Endothelial cell of umbilical vein (primary cell): ENCODE measurements around the gene ZNF385D. TPM values are rescaled to one million over a fixed set of nuclear protein-coding genes. Genes with fewer than 3 reads are reported as not detected.

Source experiments
- BruUV-seq: library from RNA; stranded (reverse); fragments of 400-500 nt; replicated peaks from 2 replicates; lab custom pipeline; 2021; lab: Mats Ljungman, UMichigan
- CTCF ChIA-PET: fragments of 300-600, 350-600 bp; sonication (Branson Sonifier 250); formaldehyde crosslinking; loops from one replicate; lab custom pipeline; 2021; ENCODE audit warnings: antibody characterized with exemption, inconsistent platforms; lab: Charles Lee
- POLR2A ChIA-PET: fragments of 300-600, 350-600 bp; sonication (Branson Sonifier 250); formaldehyde crosslinking; loops from one replicate; lab custom pipeline; 2021; ENCODE audit warnings: antibody characterized with exemption, inconsistent platforms; lab: Charles Lee
- DNase-seq: peaks from one replicate; pipeline ENCODE4 v3.0.0-alpha.2; 2011; ENCODE audit warnings: low read depth, low spot score
- FAIRE-seq: peaks from 2 replicates; lab custom pipeline; 2011; peaks lifted over from hg19 to GRCh38; lab: Jason Lieb, UNC
- H2AFZ ChIP-seq: 2 replicates; pipeline ENCODE4 v1.6.0; 2012; ENCODE audit warnings: low read depth, low read length, control low read depth, inconsistent platforms
- H3K27ac ChIP-seq: 2 replicates; pipeline ENCODE4 v1.5.1; 2011; ENCODE audit warnings: low read depth, mild to moderate bottlenecking, control low read depth, low read length, moderate library complexity; ENCODE audit not compliant: insufficient read depth
- H3K27me3 ChIP-seq, 2 experiments: 2 replicates each; pipeline versions ENCODE4 v1.6.0 to v1.6.1; 2011; ENCODE audit warnings: low read length in 2 of 2, mixed read lengths in 1 of 2; ENCODE audit not compliant: control insufficient read depth in 2 of 2, insufficient read depth in 2 of 2
- H3K36me3 ChIP-seq, 2 experiments: 2 replicates in 1 of 2; 3 replicates in 1 of 2; pipeline ENCODE4 v1.5.1; 2011; ENCODE audit warnings: low read length in 2 of 2, mild to moderate bottlenecking in 1 of 2, moderate library complexity in 1 of 2; ENCODE audit not compliant: control insufficient read depth in 2 of 2, insufficient read depth in 2 of 2; ENCODE audit errors: extremely low read depth in 1 of 2
- H3K4me1 ChIP-seq: 3 replicates; pipeline ENCODE4 v1.5.1; 2011; ENCODE audit warnings: mild to moderate bottlenecking, low read length; ENCODE audit not compliant: control insufficient read depth, insufficient read depth; ENCODE audit errors: extremely low read depth
- H3K4me2 ChIP-seq: 2 replicates; pipeline ENCODE4 v1.6.1; 2011; ENCODE audit warnings: low read length, control low read depth, mixed read lengths; ENCODE audit not compliant: insufficient read depth
- H3K4me3 ChIP-seq, 3 experiments: fragments of 200-600 bp in 1 of 3; sonication (generic), shearing (Covaris generic) in 1 of 3; replicated peaks in 1 of 3; 2 replicates each; pipeline ENCODE4 v1.5.1; 2011 to 2016; ENCODE audit warnings: control low read depth in 3 of 3, low read length in 3 of 3, mild to moderate bottlenecking in 2 of 3, inconsistent platforms in 1 of 3, low read depth in 1 of 3, moderate library complexity in 1 of 3; ENCODE audit not compliant: insufficient read depth in 1 of 3
- H3K79me2 ChIP-seq: 2 replicates; pipeline ENCODE4 v1.6.0; 2012; ENCODE audit warnings: low read length, inconsistent platforms; ENCODE audit not compliant: control insufficient read depth, insufficient read depth
- H3K9ac ChIP-seq: replicated peaks from 2 replicates; pipeline ENCODE3; 2011; ENCODE audit warnings: low read length, control low read depth; ENCODE audit not compliant: insufficient read depth; ENCODE audit errors: extremely low read depth
- H3K9me1 ChIP-seq: replicated peaks from 3 replicates; pipeline ENCODE4 v1.6.0; 2011; ENCODE audit warnings: mild to moderate bottlenecking, low read length; ENCODE audit not compliant: control insufficient read depth, insufficient read depth; ENCODE audit errors: extremely low read depth
- H3K9me3 ChIP-seq: replicated peaks from 2 replicates; pipeline ENCODE4 v1.5.1; 2012; ENCODE audit warnings: low read length, inconsistent platforms; ENCODE audit not compliant: control insufficient read depth, insufficient read depth
- H4K20me1 ChIP-seq: replicated peaks from 2 replicates; pipeline ENCODE3; 2011; ENCODE audit warnings: mild to moderate bottlenecking, low read length; ENCODE audit not compliant: control insufficient read depth, insufficient read depth; ENCODE audit errors: extremely low read depth
- EZH2 ChIP-seq: IDR thresholded peaks from 2 replicates; pipeline ENCODE4 v1.6.1; 2012; ENCODE audit warnings: borderline replicate concordance, low read depth, mild to moderate bottlenecking, moderate library complexity, low read length, inconsistent platforms; ENCODE audit not compliant: severe bottlenecking
- FOS ChIP-seq: IDR thresholded peaks from 2 replicates; pipeline ENCODE4 v1.6.1; 2011; ENCODE audit warnings: mild to moderate bottlenecking, low read length, moderate library complexity, borderline replicate concordance; ENCODE audit not compliant: insufficient read depth
- GATA2 ChIP-seq: IDR thresholded peaks from 2 replicates; pipeline ENCODE4 v1.7.0; 2011; ENCODE audit warnings: low read depth, mild to moderate bottlenecking, moderate library complexity, mixed read lengths, low read length; ENCODE audit not compliant: insufficient read length, insufficient read depth
- JUN ChIP-seq: IDR thresholded peaks from 2 replicates; pipeline ENCODE4 v1.6.1; 2011; ENCODE audit warnings: borderline replicate concordance, low read depth; ENCODE audit not compliant: insufficient read length, insufficient read depth
- MAX ChIP-seq: IDR thresholded peaks from 2 replicates; pipeline ENCODE4 v1.6.1; 2011; ENCODE audit not compliant: insufficient read depth, insufficient read length
- MYC ChIP-seq: IDR thresholded peaks from one replicate; pipeline ENCODE4 v1.6.1; 2011; ENCODE audit warnings: mild to moderate bottlenecking, low read depth, low read length
- POLR2A ChIP-seq: IDR thresholded peaks from 2 replicates; pipeline ENCODE4 v1.6.1; 2012; ENCODE audit warnings: low read depth, mild to moderate bottlenecking, control low read depth, low read length
- dilution Hi-C: fragments of 300-500 bp; cut with MboI; formaldehyde crosslinking; loops from one replicate; pipeline ENCODE4 v1.15.0; 2019; ENCODE audit warnings: low sequenced_read_pairs; ENCODE audit not compliant: extremely low pct_ligation_motif_present
- intact Hi-C: fragments of 100-400 bp; cut with micrococcal nuclease; formaldehyde crosslinking; loops from one replicate; pipeline ENCODE4 v1.10.0; 2022
- polyA plus RNA-seq, 4 experiments: library from polyadenylated mRNA; depleted of rRNA in 3 of 4; stranded (reverse) in 3 of 4; unstranded in 1 of 4; fragments of >200 nt; gene quantifications; 2 replicates each; pipeline versions ENCODE4 v1.2.1 to v1.2.3, GENCODE V29; 2011 to 2012; ENCODE audit warnings: missing spikeins in 1 of 4
- total RNA-seq: library from RNA; stranded (reverse); gene quantifications from 2 replicates; pipeline ENCODE4 v1.2.3, GENCODE V29; 2021
- TF ChIP-seq, protein P1 (sequence below), 2 donors: IDR thresholded peaks; 1 replicate in 1 of 2; 2 replicates in 1 of 2; pipeline ENCODE4 v1.5.1; 2011; ENCODE audit warnings: low read length in 2 of 2, mild to moderate bottlenecking in 2 of 2, moderate library complexity in 2 of 2, control low read depth in 1 of 2, inconsistent platforms in 1 of 2, low read depth in 1 of 2; ENCODE audit not compliant: insufficient read depth in 1 of 2; ENCODE audit errors: extremely low read depth in 1 of 2

ZNF385D gene
- total and polyA plus RNA-seq, 2 donors (not counting 3 experiments of a cell fraction or from before 2014, with no cell fraction given) = not detected

DNA sequence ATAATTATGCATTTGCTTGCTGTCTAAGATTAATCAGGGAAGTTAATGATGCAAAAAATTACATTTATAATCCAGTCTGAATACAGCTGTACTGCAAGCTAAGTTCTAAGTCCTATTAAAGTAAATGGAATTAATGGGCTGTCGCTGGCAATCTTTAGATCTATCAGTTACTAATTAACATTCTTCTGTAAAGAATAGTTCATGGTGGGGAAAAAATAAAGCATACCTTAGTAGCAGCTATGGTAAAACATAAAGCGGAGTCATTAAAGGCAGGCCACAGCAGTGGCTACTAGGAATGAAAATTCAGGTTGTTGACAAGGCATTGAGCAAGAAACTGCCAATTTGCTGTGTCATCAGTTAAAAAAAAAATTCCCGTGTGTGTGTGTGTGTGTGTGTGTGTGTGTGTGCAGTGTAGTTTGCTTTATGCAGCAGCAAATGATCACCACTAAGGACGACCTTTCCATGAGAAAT lies 129.8 kb downstream of the ZNF385D start:
- H3K4me3 ChIP-seq = no peak overlapping the region
- DNase-seq (no peak), FAIRE-seq (no peak)
- H3K9me3 ChIP-seq = no peaks in the 10 kb centered on the region
- no peaks in the 10 kb centered on the region for H4K20me1 ChIP-seq
- intact Hi-C loops (no loop called here), dilution Hi-C loops (no loop called here)
- no peaks in the 10 kb centered on the region for H3K36me3 ChIP-seq
- H3K79me2 ChIP-seq = no peaks in the 10 kb centered on the region
- TF ChIP-seq POLR2A = no peak
- TF ChIP-seq GATA2 = no peak
- TF ChIP-seq, protein P1, sequence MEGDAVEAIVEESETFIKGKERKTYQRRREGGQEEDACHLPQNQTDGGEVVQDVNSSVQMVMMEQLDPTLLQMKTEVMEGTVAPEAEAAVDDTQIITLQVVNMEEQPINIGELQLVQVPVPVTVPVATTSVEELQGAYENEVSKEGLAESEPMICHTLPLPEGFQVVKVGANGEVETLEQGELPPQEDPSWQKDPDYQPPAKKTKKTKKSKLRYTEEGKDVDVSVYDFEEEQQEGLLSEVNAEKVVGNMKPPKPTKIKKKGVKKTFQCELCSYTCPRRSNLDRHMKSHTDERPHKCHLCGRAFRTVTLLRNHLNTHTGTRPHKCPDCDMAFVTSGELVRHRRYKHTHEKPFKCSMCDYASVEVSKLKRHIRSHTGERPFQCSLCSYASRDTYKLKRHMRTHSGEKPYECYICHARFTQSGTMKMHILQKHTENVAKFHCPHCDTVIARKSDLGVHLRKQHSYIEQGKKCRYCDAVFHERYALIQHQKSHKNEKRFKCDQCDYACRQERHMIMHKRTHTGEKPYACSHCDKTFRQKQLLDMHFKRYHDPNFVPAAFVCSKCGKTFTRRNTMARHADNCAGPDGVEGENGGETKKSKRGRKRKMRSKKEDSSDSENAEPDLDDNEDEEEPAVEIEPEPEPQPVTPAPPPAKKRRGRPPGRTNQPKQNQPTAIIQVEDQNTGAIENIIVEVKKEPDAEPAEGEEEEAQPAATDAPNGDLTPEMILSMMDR (IDR thresholded peaks at IDR 0.05; ENCODE audit: extremely low read depth in 1 of 2, insufficient read depth in 1 of 2, low read depth in 1 of 2, low read length in 2 of 2) = no peak
- no peak for TF ChIP-seq MYC
- ChIA-PET POLR2A (no interaction called here), CTCF (no interaction called here)
- no peaks in the 10 kb centered on the region for H3K9me1 ChIP-seq
- H3K4me2 ChIP-seq = no peak overlapping the region
- H3K4me1 ChIP-seq = no peaks in the 10 kb centered on the region
- H3K27ac ChIP-seq = no peak overlapping the region
- no peak overlapping the region for H2AFZ ChIP-seq
- no peaks in the 10 kb centered on the region for H3K27me3 ChIP-seq
- no peak overlapping the region for H3K9ac ChIP-seq
- BruUV-seq = no TSS peak

GRCh38 chr3:21620511-21621155 lies 130.4 kb downstream of the ZNF385D start:
- H3K9ac ChIP-seq = no peak overlapping the region
- H2AFZ ChIP-seq = no peak overlapping the region
- H3K4me3 ChIP-seq = no peak overlapping the region
- no peaks in the 10 kb centered on the region for H4K20me1 ChIP-seq
- H3K36me3 ChIP-seq = no peaks in the 10 kb centered on the region
- H3K9me3 ChIP-seq = no peaks in the 10 kb centered on the region
- no peak for DNase-seq
- H3K4me2 ChIP-seq = no peak overlapping the region
- H3K27me3 ChIP-seq = no peaks in the 10 kb centered on the region
- H3K9me1 ChIP-seq = no peaks in the 10 kb centered on the region
- FAIRE-seq = no peak
- H3K4me1 ChIP-seq = no peaks in the 10 kb centered on the region
- TF ChIP-seq GATA2 (no peak), MAX (no peak), JUN (no peak), POLR2A (no peak), FOS (no peak), EZH2 (no peak)
- H3K79me2 ChIP-seq = no peaks in the 10 kb centered on the region
- intact Hi-C loops (no loop called here), dilution Hi-C loops (no loop called here)
- H3K27ac ChIP-seq = no peak overlapping the region
- no TSS peak for BruUV-seq
- ChIA-PET CTCF (no interaction called here), POLR2A (no interaction called here)
